NCI-H1417 (cell line): ENCODE measurements around the gene DOP1A.
A peak's percentile ranks its signal among the peaks of the same experiment; 100 is the strongest.

ENCODE experiments used
- DNase-seq, 3 experiments: peaks; one replicate each; lab custom pipeline; 2025; lab: John Stamatoyannopoulos, UW

Gene DOP1A

GRCh38 chr6:83071707-83072106 is 4.2 kb downstream of the DOP1A start:
- no peak for DNase-seq

- no peak for DNase-seq
These were observed 5.3 kb downstream of the DOP1A start for GRCh38 chr6:83072726-83073125.

DNA sequence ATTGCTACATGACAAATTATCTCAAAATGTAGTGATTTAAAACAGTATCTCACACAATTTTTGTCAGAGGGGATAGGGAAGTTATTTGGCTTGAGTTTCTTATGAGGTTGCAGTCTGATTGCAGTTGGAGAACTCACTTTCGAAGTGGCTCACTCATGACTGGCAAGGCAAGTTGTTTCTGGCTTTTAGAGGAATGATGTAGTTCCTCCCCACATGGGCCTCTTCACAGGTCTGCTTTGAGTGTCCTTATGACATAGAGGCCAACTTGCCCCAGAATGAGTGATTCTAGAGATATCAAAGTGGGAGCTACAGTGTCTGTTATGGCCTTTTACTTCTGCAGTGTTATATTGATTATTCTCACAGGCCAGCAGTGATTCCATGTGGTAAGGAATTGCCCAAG is 6.1 kb downstream of the DOP1A start:
- no peak for DNase-seq

- DNase-seq: peak in 1 of 3 experiments; percentile 17
These were observed 16.0 kb downstream of the DOP1A start for GRCh38 chr6:83083476-83083875.

GRCh38 chr6:83086751-83087150 is 19.3 kb downstream of the DOP1A start:
- DNase-seq: no peak

- DNase-seq: no peak
These were observed 25.4 kb downstream of the DOP1A start for GRCh38 chr6:83092756-83093399.

DNA sequence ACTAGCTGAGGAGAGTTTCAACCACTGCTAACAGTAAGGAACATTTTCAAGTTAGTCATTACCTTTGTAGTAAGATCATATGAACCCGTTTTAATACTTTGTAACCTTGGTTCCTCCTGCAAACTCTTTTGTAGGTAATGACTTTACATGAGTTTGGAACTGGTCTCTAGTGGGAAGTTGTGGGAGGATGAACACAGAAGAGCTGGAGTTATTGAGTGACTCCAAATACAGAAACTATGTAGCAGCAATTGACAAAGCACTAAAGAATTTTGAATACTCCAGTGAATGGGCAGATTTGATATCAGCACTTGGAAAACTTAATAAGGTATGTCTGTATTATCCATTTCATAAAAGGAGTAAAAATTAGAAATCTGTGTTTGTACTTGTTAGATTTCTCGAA is 29.3 kb downstream of the DOP1A start:
- no peak for DNase-seq

DNA sequence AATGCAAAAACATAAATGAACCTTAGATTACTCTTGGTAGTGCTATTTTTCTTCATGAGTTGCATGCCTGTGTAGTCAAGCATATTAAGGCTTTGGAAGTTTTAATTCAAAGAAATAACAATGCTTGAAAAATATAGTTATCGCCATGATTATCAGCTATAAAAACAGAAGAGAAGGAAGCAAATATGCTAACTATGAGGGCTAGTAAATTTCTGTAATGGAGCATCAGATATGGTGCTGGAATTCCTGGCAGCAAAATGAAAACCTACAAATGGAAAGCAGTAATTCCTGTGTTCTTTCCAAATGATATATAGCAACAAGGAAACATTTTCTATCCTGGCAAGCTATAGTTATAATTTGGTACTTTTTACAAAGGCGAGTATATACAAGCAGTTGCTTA is 29.7 kb downstream of the DOP1A start:
- DNase-seq: no peak

DNA sequence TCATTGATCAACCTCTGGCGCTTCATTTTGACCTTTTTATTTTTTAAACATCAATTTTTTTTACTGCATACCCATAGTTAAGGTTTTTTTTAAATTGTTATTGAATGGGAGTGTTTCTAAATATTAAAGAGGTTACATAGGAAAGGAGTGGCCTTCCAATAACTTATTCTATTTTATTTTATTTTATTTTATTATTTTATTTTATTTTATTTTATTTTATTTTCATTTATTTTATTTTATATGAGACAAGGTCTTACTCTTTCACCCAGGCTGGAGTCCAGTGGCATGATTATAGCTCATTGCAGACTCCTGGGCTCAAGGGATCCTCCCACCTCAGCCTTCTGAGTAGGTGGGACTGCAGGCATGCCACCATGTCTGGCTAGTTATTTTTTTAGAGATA is 30.2 kb downstream of the DOP1A start:
- no peak for DNase-seq

DNA sequence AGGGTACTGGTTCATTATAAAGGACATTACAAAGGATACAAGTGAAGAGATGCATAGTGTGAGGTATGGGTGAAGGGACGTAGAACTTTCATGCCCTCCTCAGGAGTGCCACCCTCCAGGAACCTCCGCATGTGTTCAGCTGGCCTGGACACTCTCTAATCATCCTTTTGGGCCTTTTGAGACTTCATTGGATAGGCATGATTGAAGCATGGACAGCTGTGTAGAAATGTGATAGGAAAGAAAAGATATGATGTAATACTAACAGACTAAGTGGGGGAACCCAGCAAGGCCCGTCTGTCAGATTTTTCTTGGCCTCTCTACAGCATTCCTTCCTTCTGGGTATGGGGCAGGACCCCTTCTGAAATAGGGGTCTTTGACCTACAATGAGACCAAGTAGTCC is 31.1 kb downstream of the DOP1A start:
- no peak for DNase-seq

- DNase-seq: no peak
These were observed 40.9 kb downstream of the DOP1A start for GRCh38 chr6:83108378-83108777.

DNA sequence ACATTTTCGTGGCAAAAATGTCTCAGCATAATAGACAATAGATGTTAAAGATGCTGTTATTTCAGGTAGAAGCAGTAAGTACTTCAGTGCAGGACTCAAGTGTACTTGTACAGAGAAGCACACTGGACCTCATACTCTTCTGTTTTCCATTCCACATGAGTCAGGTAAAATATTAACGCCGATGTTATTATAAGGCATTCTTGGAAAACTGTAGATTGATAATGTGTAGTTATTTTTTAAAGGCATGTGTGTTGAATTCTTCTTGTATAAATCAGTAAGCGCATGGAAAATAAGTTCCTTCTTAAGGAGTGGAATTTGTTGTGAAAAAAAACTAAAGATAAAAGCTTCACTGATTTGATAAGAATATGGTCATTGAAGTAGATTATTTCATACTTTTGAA is 45.8 kb downstream of the DOP1A start:
- no peak for DNase-seq

DNA sequence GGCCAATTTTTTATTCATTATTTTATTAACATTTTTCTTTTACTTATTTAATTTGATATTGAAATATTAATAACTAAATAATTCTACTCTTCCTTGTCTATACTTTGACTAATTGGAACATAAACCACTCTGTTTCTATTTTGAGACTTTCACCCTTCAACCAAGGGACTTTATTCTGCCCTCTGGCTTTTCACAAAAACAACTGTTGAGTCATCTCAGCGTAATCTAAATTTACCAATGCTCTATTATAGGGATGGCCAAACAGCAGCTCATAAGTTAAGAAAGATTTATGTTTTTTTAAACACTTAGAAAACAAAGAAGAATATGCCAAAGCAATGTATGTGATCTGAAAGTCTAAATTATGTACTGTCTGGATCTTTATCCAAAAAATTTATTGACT is 46.7 kb downstream of the DOP1A start:
- no peak for DNase-seq

- DNase-seq: no peak
These were observed 50.3 kb downstream of the DOP1A start for GRCh38 chr6:83117802-83118201.

DNA sequence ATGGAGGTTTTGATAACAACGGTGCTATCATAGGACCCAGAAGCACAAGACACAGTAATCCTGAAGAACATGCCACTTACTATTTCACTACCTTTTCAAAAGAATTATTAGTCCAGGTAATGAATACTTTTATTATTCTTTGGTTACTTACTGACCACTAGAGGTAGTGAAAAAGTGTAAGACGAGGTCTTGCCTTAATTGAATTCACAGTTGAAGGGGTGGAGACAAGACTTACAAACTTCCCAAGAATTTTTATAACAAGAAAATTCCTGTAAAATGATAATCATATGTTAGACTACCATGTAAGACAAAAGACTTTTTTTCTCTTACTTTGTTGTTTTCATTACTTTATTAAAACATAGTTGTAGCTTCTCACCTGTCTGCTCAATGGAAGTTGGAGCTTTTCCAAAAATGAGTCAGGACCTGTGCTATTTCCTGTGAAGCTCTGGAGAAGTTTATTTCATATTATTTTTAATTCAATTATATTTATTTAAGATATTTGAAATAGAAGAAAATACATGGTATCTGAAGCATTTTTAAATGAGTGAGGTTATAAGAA is 52.4 kb downstream of the DOP1A start:
- DNase-seq: no peak

DNA sequence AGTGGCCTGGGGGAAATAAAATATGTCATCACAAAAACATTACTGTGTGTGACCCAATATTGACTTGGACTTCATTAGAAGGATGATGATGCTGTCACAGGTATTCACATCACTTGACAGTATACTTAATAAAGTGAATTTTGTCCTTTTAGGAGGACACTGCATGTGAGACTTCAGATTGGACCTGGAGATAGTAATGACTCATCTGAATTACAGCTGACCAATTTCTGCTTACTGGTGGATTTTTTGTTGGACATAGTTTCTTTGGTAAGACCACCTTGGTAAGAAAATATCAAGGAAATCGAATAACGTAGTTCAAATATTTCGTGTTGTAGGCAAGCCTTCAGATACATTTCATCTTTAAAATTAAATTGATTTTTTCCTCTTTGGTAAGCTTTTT is 57.1 kb downstream of the DOP1A start:
- DNase-seq: no peak

GRCh38 chr6:83125425-83125824 is 58.0 kb downstream of the DOP1A start:
- DNase-seq: no peak

GRCh38 chr6:83126223-83126622 is 58.8 kb downstream of the DOP1A start:
- no peak for DNase-seq

GRCh38 chr6:83126807-83127206 is 59.3 kb downstream of the DOP1A start:
- DNase-seq: no peak

GRCh38 chr6:83127258-83127657 is 59.8 kb downstream of the DOP1A start:
- no peak for DNase-seq

DNA sequence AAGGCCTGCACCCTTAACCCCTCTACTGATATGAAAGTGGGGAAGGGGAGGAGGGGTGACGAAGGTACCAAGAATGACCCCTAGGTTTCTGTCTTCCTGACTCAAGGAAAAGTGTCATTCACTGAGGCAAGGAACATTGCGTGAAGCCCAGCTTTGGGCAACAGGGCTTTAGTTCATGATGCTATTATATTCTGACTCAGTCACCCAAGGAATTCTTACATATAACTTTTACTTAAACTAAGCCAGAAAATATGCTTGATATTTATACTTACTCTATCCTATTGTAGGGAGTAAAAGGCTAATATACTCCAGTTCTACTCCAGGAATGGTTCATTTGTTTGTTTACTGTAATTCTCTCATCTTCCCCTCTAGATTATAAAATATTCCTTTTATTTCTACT is 60.5 kb downstream of the DOP1A start:
- DNase-seq: no peak

DNA sequence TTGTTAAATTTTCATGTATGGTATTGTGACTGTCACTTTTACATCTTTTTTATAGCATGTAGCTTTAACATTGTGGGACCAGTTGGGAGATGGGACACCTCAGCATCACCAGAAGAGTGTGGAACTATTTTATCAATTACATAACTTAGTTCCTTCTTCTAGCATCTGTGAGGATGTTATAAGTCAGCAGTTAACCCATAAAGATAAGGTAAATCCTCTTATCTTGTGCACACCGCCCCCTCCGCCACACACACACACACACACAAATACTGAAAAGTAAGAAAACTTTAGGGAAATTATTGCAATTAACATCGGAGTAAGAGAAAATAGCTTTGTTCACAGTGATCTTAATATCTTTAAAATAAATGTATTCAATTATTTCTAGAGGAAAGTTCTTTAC is 64.7 kb downstream of the DOP1A start:
- DNase-seq: no peak

DNA sequence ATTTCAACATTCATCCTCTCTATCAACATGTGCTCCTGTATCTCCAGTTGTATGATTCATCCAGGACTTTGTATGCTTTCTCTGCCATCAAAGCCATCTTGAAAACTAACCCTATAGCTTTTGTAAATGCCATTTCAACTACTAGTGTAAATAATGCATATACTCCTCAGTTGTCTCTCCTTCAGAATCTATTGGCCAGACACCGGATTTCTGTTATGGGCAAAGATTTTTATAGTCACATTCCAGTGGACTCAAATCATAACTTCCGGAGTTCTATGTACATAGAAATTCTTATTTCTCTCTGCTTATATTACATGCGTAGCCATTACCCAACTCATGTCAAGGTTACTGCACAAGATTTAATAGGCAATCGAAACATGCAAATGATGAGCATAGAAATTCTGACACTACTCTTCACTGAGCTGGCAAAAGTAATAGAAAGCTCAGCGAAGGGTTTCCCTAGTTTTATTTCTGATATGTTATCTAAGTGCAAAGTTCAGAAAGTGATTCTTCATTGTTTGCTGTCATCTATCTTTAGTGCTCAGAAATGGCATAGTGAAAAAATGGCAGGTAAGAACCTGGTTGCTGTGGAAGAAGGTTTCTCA is 70.7 kb downstream of the DOP1A start:
- DNase-seq: no peak

GRCh38 chr6:83138758-83139157 is 71.3 kb downstream of the DOP1A start:
- no peak for DNase-seq
